ENCODE measurements around the gene RYR2.

The RYR2 gene

GRCh38 chr1:237756304-237756967, 714.5 kb downstream of the RYR2 start:
- no peak for DNase-seq

- DNase-seq, result no peak
Measured at GRCh38 chr1:237759377-237759776, 717.4 kb downstream of the RYR2 start.

GRCh38 chr1:237760951-237761350, 719.0 kb downstream of the RYR2 start:
- no peak for DNase-seq

GRCh38 chr1:237763137-237763536, 721.2 kb downstream of the RYR2 start:
- DNase-seq, result no peak

GRCh38 chr1:237763751-237764150, 721.8 kb downstream of the RYR2 start:
- no peak for DNase-seq

- no peak for DNase-seq
Measured at GRCh38 chr1:237769916-237770315, 727.9 kb downstream of the RYR2 start.

GRCh38 chr1:237772009-237772408, 730.0 kb downstream of the RYR2 start:
- no peak for DNase-seq

GRCh38 chr1:237774246-237774645, 732.3 kb downstream of the RYR2 start:
- no peak for DNase-seq

- no peak for DNase-seq
Measured at GRCh38 chr1:237779356-237779755, 737.4 kb downstream of the RYR2 start.

- DNase-seq, result no peak
Measured at GRCh38 chr1:237786066-237786719, 744.2 kb downstream of the RYR2 start.

- no peak for DNase-seq
Measured at GRCh38 chr1:237788069-237788468, 746.1 kb downstream of the RYR2 start.

- DNase-seq, result no peak
Measured at GRCh38 chr1:237789619-237790018, 747.6 kb downstream of the RYR2 start.

- DNase-seq, result no peak
Measured at GRCh38 chr1:237791592-237791991, 749.6 kb downstream of the RYR2 start.

GRCh38 chr1:237792149-237792548, 750.2 kb downstream of the RYR2 start:
- no peak for DNase-seq

GRCh38 chr1:237792726-237793125, 750.7 kb downstream of the RYR2 start:
- no peak for DNase-seq

- no peak for DNase-seq
Measured at GRCh38 chr1:237794071-237794470, 752.1 kb downstream of the RYR2 start.

GRCh38 chr1:237795558-237795957, 753.6 kb downstream of the RYR2 start:
- no peak for DNase-seq

GRCh38 chr1:237799762-237800474, 757.9 kb downstream of the RYR2 start:
- DNase-seq, result no peak

GRCh38 chr1:237804516-237804915, 762.5 kb downstream of the RYR2 start:
- no peak for DNase-seq

GRCh38 chr1:237809099-237809498, 767.1 kb downstream of the RYR2 start:
- no peak for DNase-seq

- no peak for DNase-seq
Measured at GRCh38 chr1:237811633-237812032, 769.6 kb downstream of the RYR2 start.

GRCh38 chr1:237812061-237812460, 770.1 kb downstream of the RYR2 start:
- DNase-seq, result no peak

- DNase-seq, result no peak
Measured at GRCh38 chr1:237814319-237814924, 772.4 kb downstream of the RYR2 start.

- no peak for DNase-seq
Measured at GRCh38 chr1:237817277-237817676, 775.3 kb downstream of the RYR2 start.
